DMS 273 treated with DMSO at 0.1 percent for 48 hours (cell line): ENCODE results near the gene PSEN2.
"Not testable (repeated sequence)": the region's sequence is repeated elsewhere in the genome, so short reads cannot be mapped to it uniquely, and the experiment has no call there.

Experiments
- DNase-seq: peaks from one replicate; lab custom pipeline; 2025; lab: John Stamatoyannopoulos, UW

The PSEN2 gene

DNA sequence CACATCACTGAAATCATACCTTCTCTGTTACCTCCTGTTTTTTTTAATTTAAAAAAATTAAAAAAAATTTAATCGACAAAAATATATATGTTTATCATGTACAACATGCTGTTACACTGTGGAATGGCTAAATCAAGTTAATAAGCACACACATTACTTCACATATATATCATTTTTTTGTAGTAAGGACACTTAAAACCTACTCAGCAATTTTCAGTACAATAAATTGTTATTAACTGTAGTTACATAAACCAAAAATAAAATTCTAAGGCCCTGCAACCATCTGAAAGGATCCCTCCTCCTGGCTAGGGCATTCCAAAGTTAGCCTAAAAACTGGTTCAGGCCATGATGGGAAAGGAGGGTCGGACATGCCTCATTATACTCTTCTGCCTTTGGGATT is 46.1 kb downstream of the PSEN2 start:
- DNase-seq: no peak

DNA sequence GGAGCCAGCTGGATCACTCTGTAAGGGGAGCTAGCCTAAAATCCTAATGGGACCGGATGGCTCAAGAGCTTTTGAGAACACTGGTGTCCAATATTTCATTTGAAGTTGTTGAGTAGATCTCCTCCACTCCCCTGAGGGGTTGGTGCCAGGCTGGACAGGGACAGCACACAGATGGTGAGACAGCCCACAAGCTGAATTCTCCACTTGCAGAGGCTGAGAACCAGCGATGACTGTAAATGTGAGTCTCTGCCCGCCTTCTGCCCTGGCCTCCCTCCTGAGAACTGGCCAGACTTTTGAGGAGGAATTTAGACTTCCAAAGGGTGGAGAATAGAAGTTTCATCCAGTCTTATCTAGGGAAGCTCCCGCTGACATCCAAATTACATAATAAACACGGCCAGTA is 49.2 kb downstream of the PSEN2 start:
- no peak for DNase-seq

GRCh38 chr1:226919995-226920394 is 49.6 kb downstream of the PSEN2 start:
- DNase-seq: no peak

GRCh38 chr1:226920446-226920894 is 50.1 kb downstream of the PSEN2 start:
- DNase-seq: no peak

DNA sequence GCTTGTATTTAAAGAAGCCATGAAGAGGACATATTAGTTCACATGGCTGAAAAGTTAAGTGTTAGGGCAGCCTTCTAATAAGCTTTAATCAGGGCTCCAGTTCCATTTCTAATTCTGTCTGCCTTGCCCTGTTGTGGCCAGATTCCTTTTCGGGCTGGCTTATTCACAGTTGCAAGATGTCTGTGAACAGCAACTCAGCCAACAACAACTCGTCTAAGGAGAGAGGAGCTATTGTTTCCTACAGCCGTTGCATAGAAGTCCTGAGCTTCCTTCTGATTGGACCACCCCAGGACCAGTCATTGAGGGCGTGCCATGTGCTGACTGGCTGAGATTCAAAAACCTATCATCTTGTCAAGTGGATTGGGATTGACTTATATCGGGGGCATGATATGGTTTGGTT is 51.1 kb downstream of the PSEN2 start:
- DNase-seq: no peak

GRCh38 chr1:226929260-226930111 is 59.1 kb downstream of the PSEN2 start:
- DNase-seq: not testable (repeated sequence)

GRCh38 chr1:226934483-226935237 is 64.2 kb downstream of the PSEN2 start:
- DNase-seq: no peak

GRCh38 chr1:226937940-226938725 is 67.7 kb downstream of the PSEN2 start:
- no peak for DNase-seq

DNA sequence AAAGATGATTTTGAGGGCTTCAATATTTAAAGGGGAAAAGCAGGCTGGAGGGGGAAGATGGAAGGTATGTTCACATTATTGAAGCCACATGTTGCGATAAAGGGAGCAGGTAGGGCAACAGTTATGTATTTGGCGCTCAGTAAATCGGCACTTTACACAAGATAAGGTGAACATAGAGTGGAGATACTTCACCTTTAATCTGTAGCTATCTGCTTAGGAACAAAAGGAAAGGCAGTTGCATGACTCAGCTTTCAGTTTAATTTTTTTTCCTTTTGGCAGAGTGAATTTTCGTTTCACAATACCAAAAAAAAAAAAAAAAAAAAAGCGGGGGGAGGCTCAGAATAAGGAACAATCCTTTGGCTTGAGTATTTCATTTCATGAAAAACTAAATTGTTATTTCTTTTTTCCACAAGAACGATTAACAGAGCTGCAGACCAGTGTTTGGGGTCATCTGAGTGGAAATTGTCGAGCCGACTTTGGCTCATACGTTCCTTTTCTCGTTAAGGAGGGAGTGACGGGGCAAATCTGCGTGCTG is 68.6 kb downstream of the PSEN2 start:
- DNase-seq: no peak

DNA sequence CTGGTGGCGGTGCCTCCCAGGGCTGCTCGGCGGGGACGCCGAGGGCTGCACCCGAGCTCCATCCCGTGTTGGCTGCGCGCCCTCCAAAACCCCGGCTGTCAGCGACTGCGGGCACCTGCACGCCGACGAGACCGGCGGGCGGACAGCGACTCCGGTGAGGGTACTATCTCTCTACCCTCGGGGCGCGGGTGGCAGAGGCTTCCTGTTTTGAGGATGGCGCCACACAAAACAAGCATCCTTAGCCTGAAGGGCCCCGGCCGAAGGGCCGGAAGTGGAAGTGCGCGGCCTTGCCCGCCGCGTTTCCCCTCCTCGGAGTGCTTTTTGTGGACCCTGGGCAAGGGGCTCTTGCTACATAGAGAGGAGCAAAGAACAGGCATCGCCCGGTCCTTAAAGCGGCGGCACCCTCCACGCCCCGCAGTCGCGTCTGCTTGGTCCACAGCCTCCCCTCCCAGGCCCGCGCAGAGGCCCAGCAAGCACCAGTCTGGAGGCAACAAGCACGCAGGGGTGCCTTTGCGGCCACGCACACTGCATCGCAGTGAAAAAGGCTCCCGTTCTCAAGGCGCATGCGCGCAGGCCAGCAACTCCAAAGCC is 69.1 kb downstream of the PSEN2 start:
- DNase-seq: peak; percentile 68

- peak; percentile 99 for DNase-seq
These were observed 69.8 kb downstream of the PSEN2 start, which contains the start of gene COQ8A for GRCh38 chr1:226940029-226940805. Gene COQ8A (plus strand): TSS chr1:226940294. CDS start chr1:226961386, 21,092 bp downstream.

DNA sequence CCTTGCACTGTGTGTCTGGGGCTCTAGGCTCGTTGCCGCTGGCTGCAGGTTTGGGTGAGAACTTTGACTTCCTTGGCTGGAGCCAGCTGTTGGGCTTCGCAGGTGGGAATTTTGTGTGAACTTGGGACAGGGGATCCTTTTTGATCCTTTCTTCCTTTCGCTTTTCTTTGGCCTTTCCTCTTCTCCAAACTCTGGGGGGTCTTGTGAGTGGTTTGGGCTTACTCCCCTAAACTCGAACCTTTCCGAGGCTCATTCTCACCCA is 70.3 kb downstream of the PSEN2 start:
- DNase-seq: no peak

DNA sequence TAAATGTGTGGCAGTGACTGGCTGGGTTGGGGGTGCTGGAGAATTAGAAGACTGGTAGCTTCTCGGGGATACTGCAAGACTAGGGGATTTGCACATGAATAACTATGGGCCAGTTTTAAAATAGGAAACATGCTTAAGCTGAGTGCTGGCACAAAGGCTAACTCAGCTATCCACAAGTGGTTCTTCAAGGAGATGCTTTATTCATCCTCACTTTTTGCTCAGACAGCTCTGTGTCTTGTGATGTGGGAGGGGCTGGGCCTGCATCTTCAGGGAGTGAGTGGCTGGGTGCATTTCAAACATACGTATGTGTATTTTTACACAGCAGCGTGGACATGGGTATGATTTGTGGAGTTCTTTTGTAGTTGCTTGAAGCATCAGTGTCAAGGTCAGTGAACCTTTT is 72.0 kb downstream of the PSEN2 start:
- no peak for DNase-seq

DNA sequence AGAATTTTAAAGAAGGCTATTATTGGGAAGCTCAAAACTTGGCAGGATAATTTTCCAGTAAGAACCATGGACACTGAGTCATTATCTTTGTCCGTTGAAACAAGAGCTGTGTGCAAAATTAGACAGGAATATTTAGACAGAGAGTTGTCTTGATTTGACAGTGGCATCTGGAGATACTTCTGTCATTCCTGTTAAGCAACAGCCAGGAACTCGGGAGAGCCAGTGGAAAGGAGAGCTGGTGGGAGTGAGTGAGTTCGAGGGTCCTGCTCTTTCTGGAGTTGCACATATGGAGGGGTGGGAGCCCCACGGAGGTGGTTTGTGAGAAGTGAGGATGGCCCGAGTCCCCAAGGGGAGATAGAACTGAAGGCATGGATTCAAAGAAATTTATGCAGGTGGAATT is 72.7 kb downstream of the PSEN2 start:
- DNase-seq: no peak

DNA sequence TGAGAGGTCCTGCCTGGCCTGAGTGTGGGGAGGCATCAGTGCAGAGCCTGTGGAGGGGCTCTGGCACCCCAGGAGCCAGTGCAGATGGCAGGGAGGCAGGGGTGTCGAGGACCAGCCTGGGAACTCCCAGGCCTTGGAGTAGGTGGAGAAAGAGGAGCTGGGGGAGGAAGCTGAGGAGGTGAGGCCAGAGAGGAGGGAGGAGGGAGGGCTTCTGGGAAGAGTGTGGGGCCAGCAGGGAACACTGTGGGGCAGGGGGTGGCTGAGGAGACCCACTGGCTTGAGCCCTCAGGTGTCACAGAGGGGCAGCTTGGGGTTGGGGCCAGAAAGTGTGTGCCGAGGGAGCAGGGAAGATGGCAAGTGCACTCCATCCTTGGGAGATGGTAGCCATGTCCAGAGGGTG is 73.5 kb downstream of the PSEN2 start:
- DNase-seq: no peak

- DNase-seq: no peak
These were observed 74.9 kb downstream of the PSEN2 start for GRCh38 chr1:226945106-226945857.
